CD4-positive, alpha-beta memory T cell (primary cell): Measurements from ENCODE around the gene KCTD17. TPM values are rescaled to one million over a fixed set of nuclear protein-coding genes. Genes with fewer than 3 reads are reported as not detected.

Experiments used
- CTCF ChIA-PET: fragments of 350-600 bp; sonication (Branson Sonifier 250); formaldehyde crosslinking; loops from one replicate; lab custom pipeline; 2021; ENCODE audit warnings: inconsistent platforms; ENCODE audit not compliant: partially characterized antibody; lab: Charles Lee
- POLR2A ChIA-PET: fragments of 350-600 bp; sonication (Branson Sonifier 250); formaldehyde crosslinking; loops from one replicate; lab custom pipeline; 2021; ENCODE audit not compliant: partially characterized antibody; lab: Charles Lee
- DNase-seq, 5 donors: peaks; one replicate each; pipeline versions ENCODE4 v3.0.0 to v3.0.0-alpha.2; 2020 to 2022; ENCODE audit warnings: mixed read lengths in 1 of 5
- H3K27ac ChIP-seq: one replicate; pipeline ENCODE4 v1.7.0; 2013; ENCODE audit warnings: low read depth, low read length
- H3K27me3 ChIP-seq: 2 replicates; pipeline ENCODE4 v1.7.0; 2013; ENCODE audit warnings: mild to moderate bottlenecking, low read length, moderate library complexity; ENCODE audit not compliant: insufficient read depth
- H3K36me3 ChIP-seq: 2 replicates; pipeline ENCODE4 v1.7.0; 2013; ENCODE audit warnings: mild to moderate bottlenecking, low read length, moderate library complexity; ENCODE audit not compliant: insufficient read depth
- H3K4me1 ChIP-seq: 2 replicates; pipeline ENCODE4 v1.7.0; 2013; ENCODE audit warnings: mild to moderate bottlenecking, low read length, moderate library complexity; ENCODE audit not compliant: insufficient read depth
- H3K4me3 ChIP-seq, 2 donors: one replicate each; pipeline ENCODE4 v1.7.0; 2013; ENCODE audit warnings: low read length in 2 of 2, mild to moderate bottlenecking in 1 of 2
- H3K9me3 ChIP-seq, 2 donors: one replicate each; pipeline ENCODE4 v1.7.0; 2013; ENCODE audit warnings: low read length in 2 of 2, control low read depth in 1 of 2; ENCODE audit not compliant: control insufficient read depth in 1 of 2
- H3K27ac Mint-ChIP-seq, 7 donors: one replicate each; pipeline ENCODE4 v1.8.0; 2020 to 2021; ENCODE audit warnings: mixed read lengths in 7 of 7, mild to moderate bottlenecking in 6 of 7, inconsistent platforms in 3 of 7, moderate library complexity in 3 of 7
- H3K27me3 Mint-ChIP-seq, 2 donors: one replicate each; pipeline ENCODE4 v1.8.0; 2020 to 2021; ENCODE audit warnings: mixed read lengths in 2 of 2
- H3K36me3 Mint-ChIP-seq, 2 donors: one replicate each; pipeline ENCODE4 v1.8.0; 2020 to 2021; ENCODE audit warnings: mixed read lengths in 2 of 2, inconsistent platforms in 1 of 2, mild to moderate bottlenecking in 1 of 2
- H3K4me1 Mint-ChIP-seq, 4 donors: one replicate each; pipeline ENCODE4 v1.8.0; 2020 to 2021; ENCODE audit warnings: mixed read lengths in 4 of 4, mild to moderate bottlenecking in 1 of 4
- H3K4me3 Mint-ChIP-seq, 8 donors: one replicate each; pipeline ENCODE4 v1.8.0; 2020 to 2021; ENCODE audit warnings: mixed read lengths in 8 of 8, mild to moderate bottlenecking in 7 of 8, moderate library complexity in 6 of 8, inconsistent platforms in 3 of 8
- H3K9me3 Mint-ChIP-seq, 8 donors: one replicate each; pipeline ENCODE4 v1.8.0; 2020 to 2021; ENCODE audit warnings: mixed read lengths in 8 of 8, mild to moderate bottlenecking in 5 of 8, inconsistent platforms in 3 of 8, moderate library complexity in 1 of 8
- intact Hi-C: fragments of 100-400 bp; cut with micrococcal nuclease; formaldehyde crosslinking; loops from one replicate; pipeline ENCODE4 v1.15.1; 2023
- polyA plus RNA-seq, 2 donors: library from polyadenylated mRNA; unstranded; fragments of 300-500 nt; fragmentation: Illumina TruSeq; gene quantifications; one replicate each; pipeline ENCODE4 v1.2.3, GENCODE V29; 2021
- total RNA-seq, 2 experiments: library from RNA; stranded (reverse); gene quantifications; one replicate each; pipeline ENCODE4 v1.2.3, GENCODE V29; 2021

The KCTD17 gene
- total and polyA plus RNA-seq, 4 experiments from 2014 or later, result 9.0 to 33.4 (median 22.7) TPM

DNA sequence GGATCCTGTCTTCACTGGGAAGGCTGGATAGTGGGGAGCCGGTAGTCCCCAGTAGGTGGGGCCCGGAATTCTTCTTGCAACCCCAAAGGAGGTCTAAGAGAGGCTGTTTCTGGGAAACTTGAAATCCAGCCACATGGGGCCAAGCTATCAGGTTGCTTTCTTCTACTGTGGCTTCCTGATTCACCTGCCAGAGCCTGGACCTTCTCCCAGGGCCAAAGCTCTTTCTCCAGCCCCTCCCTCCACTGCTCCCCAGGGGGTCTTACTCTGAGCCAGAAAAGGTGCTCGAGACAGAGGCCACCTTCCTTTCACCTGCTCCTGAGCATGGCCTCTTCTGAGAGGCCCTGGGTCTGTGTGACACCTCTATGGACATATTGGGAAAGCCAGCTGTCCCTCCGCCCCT is 41.4 kb upstream of the KCTD17 start:
- intact Hi-C loops, result no loop called here
- Mint-ChIP-seq H3K4me1 (no peaks in the 10 kb centered on the region), H3K9me3 (peaks cover 0 to 3% (median 1%) of the 10 kb centered on the region in 8 donors), H3K36me3 (no peaks in the 10 kb centered on the region), H3K27me3 (peaks cover 5 to 9% of the 10 kb centered on the region in 2 donors), H3K27ac (no peak overlapping the region), H3K4me3 (no peak overlapping the region)
- ChIA-PET CTCF (interaction anchor here (1.6 kb wide), 1 partner anchor 12 kb away, joined by 6 read pairs; no protein-coding TSS in a partner anchor), POLR2A (no interaction called here)
- Histone ChIP-seq H3K4me3 (no peak overlapping the region), H3K9me3 (no peaks in the 10 kb centered on the region), H3K4me1 (no peaks in the 10 kb centered on the region), H3K27me3 (no peaks in the 10 kb centered on the region), H3K36me3 (no peaks in the 10 kb centered on the region), H3K27ac (no peak overlapping the region)
- DNase-seq, result no peak

DNA sequence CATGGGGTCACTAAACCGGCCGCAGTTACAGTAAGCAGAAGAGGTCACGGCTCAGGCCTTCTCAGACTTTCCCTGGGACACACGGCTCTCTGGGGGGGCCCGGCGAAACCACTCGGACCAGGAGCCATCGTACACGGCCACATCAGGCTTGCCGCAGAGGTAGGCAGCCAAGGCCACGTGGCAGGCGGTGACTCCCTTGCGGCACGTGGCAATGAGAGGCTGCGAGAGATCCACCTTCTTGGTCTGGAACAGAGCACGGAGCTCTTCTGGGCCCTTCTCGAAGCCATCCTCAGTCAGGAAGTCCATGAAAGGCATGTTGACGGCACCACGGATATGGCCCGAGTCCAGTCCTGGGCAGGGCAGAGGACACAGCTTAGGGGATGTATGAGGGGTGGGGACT is 40.6 kb upstream of the KCTD17 start:
- Histone ChIP-seq H3K36me3 (no peaks in the 10 kb centered on the region), H3K27ac (no peak overlapping the region), H3K4me3 (no peak overlapping the region), H3K9me3 (no peaks in the 10 kb centered on the region), H3K27me3 (no peaks in the 10 kb centered on the region), H3K4me1 (no peaks in the 10 kb centered on the region)
- intact Hi-C loops, result no loop called here
- no peaks in the 10 kb centered on the region for H3K36me3 Mint-ChIP-seq
- H3K4me1 Mint-ChIP-seq, result no peaks in the 10 kb centered on the region
- no peaks in the 10 kb centered on the region for H3K9me3 Mint-ChIP-seq
- peaks cover under 1 to 3% of the 10 kb centered on the region in 2 donors for H3K27me3 Mint-ChIP-seq
- no peak overlapping the region for H3K27ac Mint-ChIP-seq
- ChIA-PET POLR2A (no interaction called here), CTCF (interaction anchor here (1.1 to 1.6 kb wide), 2 partner anchors 9 to 11 kb away, joined by 3 to 6 read pairs; no protein-coding TSS in a partner anchor)
- H3K4me3 Mint-ChIP-seq, result no peak overlapping the region
- no peak for DNase-seq

DNA sequence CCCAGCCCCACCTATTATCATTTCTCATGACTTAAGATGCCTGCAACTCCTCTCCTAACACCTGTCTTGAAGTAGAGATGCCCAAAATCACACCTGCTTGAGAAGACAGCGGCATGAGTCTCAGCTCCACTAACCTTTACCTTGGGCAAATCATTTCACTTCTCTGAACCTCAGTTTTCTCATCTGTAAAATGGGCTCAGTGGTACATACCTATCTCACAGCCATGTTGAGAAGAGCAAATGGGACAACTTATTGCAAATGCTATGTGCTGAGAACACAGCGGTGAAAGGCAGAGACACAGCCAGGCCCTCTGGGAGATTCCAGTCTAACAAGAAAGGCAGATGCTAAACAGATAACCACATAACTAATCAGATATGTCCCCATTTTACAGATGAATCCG is 40.1 kb upstream of the KCTD17 start:
- Mint-ChIP-seq H3K27ac (no peak overlapping the region), H3K9me3 (no peaks in the 10 kb centered on the region), H3K27me3 (peaks cover 0 to 3% of the 10 kb centered on the region in 2 donors), H3K36me3 (no peaks in the 10 kb centered on the region), H3K4me1 (no peaks in the 10 kb centered on the region), H3K4me3 (no peak overlapping the region)
- CTCF ChIA-PET, result interaction anchor here (1.1 to 1.6 kb wide), 2 partner anchors 9 to 10 kb away, joined by 3 to 6 read pairs; no protein-coding TSS in a partner anchor
- Histone ChIP-seq H3K27ac (no peak overlapping the region), H3K4me1 (no peaks in the 10 kb centered on the region), H3K4me3 (no peak overlapping the region), H3K36me3 (no peaks in the 10 kb centered on the region), H3K27me3 (no peaks in the 10 kb centered on the region), H3K9me3 (no peaks in the 10 kb centered on the region)
- DNase-seq, result no peak
- POLR2A ChIA-PET, result no interaction called here
- intact Hi-C loops, result no loop called here

DNA sequence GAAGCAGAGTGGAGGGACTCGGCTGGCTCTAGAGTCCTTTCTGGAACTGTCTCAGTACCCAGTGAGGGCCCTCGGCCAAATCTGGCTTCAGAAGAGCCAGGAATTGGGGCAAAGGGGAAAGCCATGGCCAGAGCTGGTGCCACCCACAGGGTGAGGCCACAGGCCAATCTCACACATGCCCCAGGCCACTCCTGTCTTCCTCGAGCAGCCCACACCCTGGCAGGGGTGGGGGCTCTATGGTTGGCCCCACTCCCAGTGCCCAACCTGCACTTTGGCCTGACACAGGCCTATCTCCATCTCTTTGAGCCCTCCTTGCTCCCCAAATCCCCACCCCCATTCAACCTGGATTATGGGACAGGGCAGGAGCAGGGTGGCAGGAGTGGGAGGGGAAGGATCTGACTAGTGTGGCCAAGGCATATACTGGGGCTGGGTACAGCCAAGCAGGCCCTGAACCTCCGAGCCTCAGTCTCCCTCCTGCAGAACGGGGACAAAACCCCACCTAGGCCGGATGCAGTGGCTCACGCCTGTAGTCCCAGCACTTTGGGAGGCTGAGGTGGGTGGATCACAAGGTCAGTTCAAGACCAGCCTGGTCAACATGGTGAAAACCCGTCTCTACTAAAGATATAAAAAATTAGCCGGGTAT is 39.2 kb upstream of the KCTD17 start:
- CTCF ChIA-PET, result no interaction called here
- POLR2A ChIA-PET, result no interaction called here
- H3K27ac Mint-ChIP-seq, result no peak overlapping the region

DNA sequence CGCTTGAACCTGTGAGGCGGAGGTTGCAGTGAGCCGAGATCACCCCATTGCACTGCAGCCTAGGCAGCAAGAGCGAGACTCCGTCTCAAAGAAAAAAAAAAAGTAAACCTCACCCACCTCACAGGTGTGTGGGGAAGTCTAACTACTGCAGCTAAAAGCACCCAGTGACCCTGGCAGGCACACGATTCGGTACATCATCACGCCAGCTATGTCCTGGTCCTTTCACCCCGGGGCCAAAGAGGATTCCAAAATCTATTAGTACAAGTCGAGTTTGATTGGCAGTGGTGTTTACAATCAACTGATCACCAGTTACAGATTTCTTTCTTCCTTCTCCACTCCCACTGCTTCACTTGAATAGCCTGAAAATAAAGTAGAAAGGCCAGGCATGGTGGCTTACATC is 38.6 kb upstream of the KCTD17 start:
- H3K9me3 ChIP-seq, result no peaks in the 10 kb centered on the region
- Mint-ChIP-seq H3K27me3 (no peaks in the 10 kb centered on the region), H3K36me3 (no peaks in the 10 kb centered on the region), H3K4me1 (no peaks in the 10 kb centered on the region), H3K4me3 (no peak overlapping the region), H3K9me3 (no peaks in the 10 kb centered on the region), H3K27ac (no peak overlapping the region)
- ChIA-PET POLR2A (no interaction called here), CTCF (no interaction called here)
- H3K27me3 ChIP-seq, result no peaks in the 10 kb centered on the region
- H3K4me3 ChIP-seq, result no peak overlapping the region
- DNase-seq, result no peak
- H3K4me1 ChIP-seq, result no peaks in the 10 kb centered on the region
- intact Hi-C loops, result no loop called here
- no peaks in the 10 kb centered on the region for H3K36me3 ChIP-seq
- no peak overlapping the region for H3K27ac ChIP-seq

More for the DNA sequence above, 39.2 kb upstream of the KCTD17 start:
- no peaks in the 10 kb centered on the region for H3K4me1 ChIP-seq
- no peak overlapping the region for H3K4me3 ChIP-seq
- H3K27me3 ChIP-seq, result no peaks in the 10 kb centered on the region
- H3K4me3 Mint-ChIP-seq, result no peak overlapping the region
- H3K27ac ChIP-seq, result no peak overlapping the region
- no peaks in the 10 kb centered on the region for H3K36me3 ChIP-seq
- no peaks in the 10 kb centered on the region for H3K36me3 Mint-ChIP-seq
- H3K9me3 Mint-ChIP-seq, result no peaks in the 10 kb centered on the region
- H3K27me3 Mint-ChIP-seq, result peaks cover 0 to under 1% of the 10 kb centered on the region in 2 donors
- no peaks in the 10 kb centered on the region for H3K4me1 Mint-ChIP-seq
- no peak for DNase-seq
- H3K9me3 ChIP-seq, result no peaks in the 10 kb centered on the region
- intact Hi-C loops, result no loop called here

DNA sequence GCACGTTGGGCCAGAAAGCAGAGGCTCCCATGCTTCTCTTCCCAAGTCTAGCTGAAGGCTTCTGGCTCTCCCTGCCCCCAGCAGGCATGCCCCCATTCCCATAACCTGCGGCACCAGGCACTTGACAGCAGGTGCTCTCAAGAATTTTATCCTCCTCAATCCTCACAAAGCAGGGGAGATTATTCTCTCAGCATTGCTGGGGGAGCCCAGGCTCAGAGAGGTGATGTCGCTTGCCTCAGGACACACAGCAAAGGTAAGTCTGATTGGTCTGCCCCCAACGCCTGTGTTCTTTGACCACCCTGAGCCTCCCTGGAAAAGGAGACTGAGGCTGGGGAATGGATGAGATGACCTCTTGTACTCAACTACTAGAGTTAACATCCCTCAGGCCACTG is 37.1 kb upstream of the KCTD17 start:
- POLR2A ChIA-PET, result no interaction called here
- no peaks in the 10 kb centered on the region for H3K27me3 Mint-ChIP-seq
- peaks cover 0 to 7% (median under 1%) of the 10 kb centered on the region in 4 donors for H3K4me1 Mint-ChIP-seq
- Histone ChIP-seq H3K9me3 (no peaks in the 10 kb centered on the region), H3K27ac (no peak overlapping the region), H3K4me1 (no peaks in the 10 kb centered on the region), H3K4me3 (no peak overlapping the region), H3K27me3 (no peaks in the 10 kb centered on the region), H3K36me3 (no peaks in the 10 kb centered on the region)
- no peaks in the 10 kb centered on the region for H3K9me3 Mint-ChIP-seq
- no peak for DNase-seq
- H3K27ac Mint-ChIP-seq, result no peak overlapping the region
- no peaks in the 10 kb centered on the region for H3K36me3 Mint-ChIP-seq
- CTCF ChIA-PET, result no interaction called here
- intact Hi-C loops, result no loop called here
- H3K4me3 Mint-ChIP-seq, result no peak overlapping the region

DNA sequence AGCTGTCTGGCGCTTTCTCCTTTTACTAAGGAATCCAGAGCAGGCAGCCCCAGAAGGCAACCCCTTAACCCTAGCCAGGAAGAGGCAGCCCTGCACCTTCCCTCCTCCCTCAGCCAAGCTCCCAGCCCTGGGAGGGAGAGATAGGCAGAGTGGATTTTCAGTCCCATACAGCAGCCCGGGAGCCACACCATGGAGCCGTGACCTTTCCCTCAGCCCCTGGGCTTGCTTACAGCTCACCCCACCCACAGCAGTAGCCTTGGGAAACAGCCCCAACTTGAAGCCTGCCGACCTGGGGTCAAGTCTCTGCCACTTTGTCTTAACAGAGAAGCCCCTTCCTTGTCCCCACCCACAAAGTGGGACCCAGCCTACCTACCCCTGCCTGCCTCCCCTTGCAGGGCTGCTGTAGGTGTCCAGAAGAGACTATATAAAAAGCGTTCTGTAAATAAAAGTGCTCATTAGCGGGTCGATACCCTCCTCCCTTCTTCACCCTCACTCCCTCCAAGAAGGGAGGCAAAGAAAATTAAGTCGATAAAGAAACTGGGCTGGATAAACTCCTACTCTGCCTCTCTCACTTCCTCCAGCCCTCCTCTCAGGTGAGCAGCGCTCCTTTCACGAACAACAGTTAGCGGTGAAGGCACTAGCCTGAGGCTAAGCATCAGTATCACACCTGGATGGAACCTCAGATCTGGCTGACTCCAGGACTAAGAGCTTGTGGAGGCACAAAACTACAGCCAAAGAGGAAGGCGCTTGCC is 36.5 kb upstream of the KCTD17 start:
- no peaks in the 10 kb centered on the region for H3K9me3 ChIP-seq
- POLR2A ChIA-PET, result no interaction called here
- H3K27ac ChIP-seq, result no peak overlapping the region
- H3K36me3 ChIP-seq, result no peaks in the 10 kb centered on the region
- H3K27ac Mint-ChIP-seq, result no peak overlapping the region
- intact Hi-C loops, result no loop called here
- no peaks in the 10 kb centered on the region for H3K27me3 ChIP-seq
- H3K4me3 ChIP-seq, result no peak overlapping the region
- no peak for DNase-seq
- H3K9me3 Mint-ChIP-seq, result no peaks in the 10 kb centered on the region
- H3K4me1 ChIP-seq, result peaks cover 2% of the 10 kb centered on the region
- no peaks in the 10 kb centered on the region for H3K27me3 Mint-ChIP-seq
- H3K4me1 Mint-ChIP-seq, result peaks cover 2 to 9% (median 3%) of the 10 kb centered on the region in 4 donors
- CTCF ChIA-PET, result no interaction called here
- no peaks in the 10 kb centered on the region for H3K36me3 Mint-ChIP-seq
- H3K4me3 Mint-ChIP-seq, result no peak overlapping the region
